Parathyroid adenoma (tissue), 2 donors: ENCODE results near the gene DPYD.

Experiments
- H2AFZ ChIP-seq: fragments of 300-600 bp; sonication (generic); one replicate; pipeline ENCODE4 v1.7.0; 2017; ENCODE audit warnings: antibody characterized with exemption, mild to moderate bottlenecking
- H3K27ac ChIP-seq: fragments of 300-600 bp; sonication (generic); one replicate; pipeline ENCODE4 v1.7.0; 2017
- H3K27me3 ChIP-seq: fragments of 300-600 bp; sonication (generic); one replicate; pipeline ENCODE4 v1.7.0; 2017; ENCODE audit warnings: low read length; ENCODE audit not compliant: control insufficient read depth, insufficient read depth
- H3K36me3 ChIP-seq: fragments of 300-600 bp; sonication (generic); one replicate; pipeline ENCODE4 v1.7.0; 2017; ENCODE audit warnings: low read length; ENCODE audit not compliant: control insufficient read depth, insufficient read depth
- H3K4me1 ChIP-seq: fragments of 300-600 bp; sonication (generic); one replicate; pipeline ENCODE4 v1.7.0; 2017; ENCODE audit warnings: control low read depth
- H3K4me2 ChIP-seq: fragments of 300-600 bp; sonication (generic); one replicate; pipeline ENCODE4 v1.7.0; 2017; ENCODE audit warnings: low read length
- H3K4me3 ChIP-seq: fragments of 300-600 bp; sonication (generic); one replicate; pipeline ENCODE4 v1.7.0; 2017; ENCODE audit warnings: low read depth, low read length
- H3K79me2 ChIP-seq: fragments of 300-600 bp; sonication (generic); one replicate; pipeline ENCODE4 v1.7.0; 2017; ENCODE audit warnings: control low read depth
- H3K9ac ChIP-seq: fragments of 300-600 bp; sonication (generic); one replicate; pipeline ENCODE4 v1.7.0; 2017; ENCODE audit warnings: mild to moderate bottlenecking
- H3K9me3 ChIP-seq: fragments of 300-600 bp; sonication (generic); one replicate; pipeline ENCODE4 v1.7.0; 2017; ENCODE audit warnings: low read length; ENCODE audit not compliant: control insufficient read depth
- CTCF ChIP-seq: fragments of 300-600 bp; sonication (generic); IDR thresholded peaks from one replicate; pipeline ENCODE4 v1.7.0; 2017; ENCODE audit warnings: antibody characterized with exemption, mild to moderate bottlenecking
- donor health status: primary hyperparathyroidism.

The DPYD gene

DNA sequence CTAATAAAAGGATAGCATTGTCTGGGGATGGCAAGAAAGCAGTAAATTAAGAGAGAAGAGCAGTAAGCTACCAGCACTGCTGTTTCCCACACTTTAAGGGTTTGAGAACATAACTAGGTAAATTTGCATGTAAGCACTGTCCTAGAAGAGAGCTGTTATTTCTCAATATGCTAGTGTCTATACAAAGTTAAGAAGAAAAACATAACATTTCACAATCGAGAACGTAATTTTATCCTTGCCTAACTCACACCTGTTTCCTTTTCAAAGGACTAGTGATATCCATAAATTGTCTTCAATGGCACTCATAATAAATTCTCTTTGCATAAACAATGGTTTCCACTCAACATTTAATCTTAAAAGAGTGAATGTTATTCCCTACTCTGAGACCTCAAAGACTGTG, 623.2 kb downstream of the DPYD start:
- H3K79me2 ChIP-seq: no peaks in the 10 kb centered on the region
- H3K36me3 ChIP-seq: no peaks in the 10 kb centered on the region
- H3K27me3 ChIP-seq: no peaks in the 10 kb centered on the region
- H3K9me3 ChIP-seq: no peaks in the 10 kb centered on the region
- no peaks in the 10 kb centered on the region for H3K4me1 ChIP-seq
- H3K4me3 ChIP-seq: no peak overlapping the region
- H3K9ac ChIP-seq: no peak overlapping the region
- no peak overlapping the region for H3K27ac ChIP-seq
- H3K4me2 ChIP-seq: no peak overlapping the region
- TF ChIP-seq CTCF: no peak
- H2AFZ ChIP-seq: no peak overlapping the region

GRCh38 chr1:97281962-97282361, 638.9 kb downstream of the DPYD start:
- Histone ChIP-seq H3K9me3 (no peaks in the 10 kb centered on the region), H2AFZ (no peak overlapping the region), H3K27me3 (no peaks in the 10 kb centered on the region), H3K4me3 (no peak overlapping the region), H3K79me2 (no peaks in the 10 kb centered on the region), H3K36me3 (no peaks in the 10 kb centered on the region), H3K4me2 (no peak overlapping the region), H3K27ac (no peak overlapping the region), H3K9ac (no peak overlapping the region), H3K4me1 (no peaks in the 10 kb centered on the region)
- TF ChIP-seq CTCF: no peak

- no peak overlapping the region for H3K4me2 ChIP-seq
- no peak overlapping the region for H3K27ac ChIP-seq
- H3K9me3 ChIP-seq: no peaks in the 10 kb centered on the region
- no peaks in the 10 kb centered on the region for H3K4me1 ChIP-seq
- H3K9ac ChIP-seq: no peak overlapping the region
- no peak overlapping the region for H2AFZ ChIP-seq
- TF ChIP-seq CTCF: no peak
- H3K79me2 ChIP-seq: no peaks in the 10 kb centered on the region
- no peaks in the 10 kb centered on the region for H3K36me3 ChIP-seq
- H3K4me3 ChIP-seq: no peak overlapping the region
- H3K27me3 ChIP-seq: no peaks in the 10 kb centered on the region
Measured at GRCh38 chr1:97277891-97278654, 642.8 kb downstream of the DPYD start.

- Histone ChIP-seq H3K9ac (no peak overlapping the region), H3K4me2 (no peak overlapping the region), H3K27me3 (no peaks in the 10 kb centered on the region), H3K9me3 (no peaks in the 10 kb centered on the region), H3K79me2 (no peaks in the 10 kb centered on the region), H3K4me3 (no peak overlapping the region), H3K36me3 (no peaks in the 10 kb centered on the region), H3K27ac (no peak overlapping the region), H3K4me1 (no peaks in the 10 kb centered on the region), H2AFZ (no peak overlapping the region)
- TF ChIP-seq CTCF: no peak
Measured at GRCh38 chr1:97271916-97272788, 648.7 kb downstream of the DPYD start.
